MCF 10A (cell line): ENCODE measurements around the gene RPTOR. TPM values are rescaled to one million over a fixed set of nuclear protein-coding genes. Genes with fewer than 3 reads are reported as not detected.

Experiments
- BruUV-seq: library from RNA; stranded (reverse); fragments of 400-500 nt; replicated peaks from 2 replicates; lab custom pipeline; 2021; lab: Mats Ljungman, UMichigan
- CTCF ChIA-PET: fragments of 300-600 bp; sonication (Branson Sonifier 250); formaldehyde crosslinking; extraction: SDS; loops from one replicate; lab custom pipeline; 2021; ENCODE audit warnings: antibody characterized with exemption, inconsistent platforms; lab: Yijun Ruan, JAX
- POLR2A ChIA-PET: fragments of 300-600, 350-650 bp; sonication (Branson Sonifier 250); formaldehyde crosslinking; extraction: SDS; loops from one replicate; lab custom pipeline; 2020; ENCODE audit warnings: antibody characterized with exemption, inconsistent platforms; lab: Yijun Ruan, JAX
- DNase-seq: peaks from one replicate; pipeline ENCODE4 v3.0.0-alpha.2; 2018; ENCODE audit not compliant: unreplicated experiment
- H3K27ac Mint-ChIP-seq: one replicate; pipeline ENCODE4 v1.8.0; 2022; ENCODE audit warnings: mild to moderate bottlenecking, low read depth, mixed read lengths; ENCODE audit not compliant: unreplicated experiment
- H3K27me3 Mint-ChIP-seq: one replicate; pipeline ENCODE4 v1.8.0; 2022; ENCODE audit warnings: mixed read lengths; ENCODE audit not compliant: insufficient read depth, unreplicated experiment
- H3K36me3 Mint-ChIP-seq: one replicate; pipeline ENCODE4 v1.8.0; 2022; ENCODE audit warnings: mild to moderate bottlenecking, moderate library complexity, mixed read lengths; ENCODE audit not compliant: insufficient read depth, unreplicated experiment
- H3K4me1 Mint-ChIP-seq: one replicate; pipeline ENCODE4 v1.8.0; 2022; ENCODE audit warnings: mixed read lengths; ENCODE audit not compliant: insufficient read depth, unreplicated experiment
- H3K4me3 Mint-ChIP-seq: one replicate; pipeline ENCODE4 v1.8.0; 2022; ENCODE audit warnings: mild to moderate bottlenecking, moderate library complexity, mixed read lengths; ENCODE audit not compliant: unreplicated experiment
- H3K9me3 Mint-ChIP-seq: one replicate; pipeline ENCODE4 v1.8.0; 2022; ENCODE audit warnings: mixed read lengths; ENCODE audit not compliant: unreplicated experiment
- CTCF ChIP-seq: fragments of 200-600 bp; IDR thresholded peaks from one replicate; pipeline ENCODE4 v1.8.0; 2022; ENCODE audit warnings: antibody characterized with exemption, mild to moderate bottlenecking; ENCODE audit not compliant: unreplicated experiment
- intact Hi-C: fragments of 100-400 bp; cut with micrococcal nuclease; formaldehyde crosslinking; loops from 2 replicates; pipeline ENCODE4 v1.14.1; 2022
- total RNA-seq: library from RNA; stranded (reverse); gene quantifications from 2 replicates; pipeline ENCODE4 v1.2.3, GENCODE V29; 2022

RPTOR gene
- total RNA-seq, 1 experiment from 2014 or later: 41.3 TPM

- Mint-ChIP-seq H3K4me3 (no peak overlapping the region), H3K27ac (no peak overlapping the region), H3K36me3 (peaks cover 28% of the 10 kb centered on the region), H3K27me3 (no peaks in the 10 kb centered on the region), H3K9me3 (no peaks in the 10 kb centered on the region), H3K4me1 (no peaks in the 10 kb centered on the region)
- no TSS peak for BruUV-seq
- ChIA-PET CTCF (no interaction called here), POLR2A (no interaction called here)
- TF ChIP-seq CTCF: no peak
- intact Hi-C loops: no loop called here
- DNase-seq: no peak
Measured at GRCh38 chr17:80931421-80932265, 387.0 kb downstream of the RPTOR start.

- H3K9me3 Mint-ChIP-seq: no peaks in the 10 kb centered on the region
- no peak overlapping the region for H3K4me3 Mint-ChIP-seq
- no peaks in the 10 kb centered on the region for H3K4me1 Mint-ChIP-seq
- DNase-seq: no peak
- CTCF ChIA-PET: no interaction called here
- no peak overlapping the region for H3K27ac Mint-ChIP-seq
- POLR2A ChIA-PET: no interaction called here
- intact Hi-C loops: no loop called here
- peaks cover 7% of the 10 kb centered on the region for H3K36me3 Mint-ChIP-seq
- no TSS peak for BruUV-seq
- no peaks in the 10 kb centered on the region for H3K27me3 Mint-ChIP-seq
- no peak for TF ChIP-seq CTCF
Measured at GRCh38 chr17:80935526-80935925, 390.9 kb downstream of the RPTOR start.

- no peak for TF ChIP-seq CTCF
- H3K4me1 Mint-ChIP-seq: no peaks in the 10 kb centered on the region
- DNase-seq: no peak
- ChIA-PET POLR2A (interaction anchor here (0.7 kb wide), 1 partner anchor 517 kb away, joined by 3 read pairs; no protein-coding TSS in a partner anchor), CTCF (no interaction called here)
- intact Hi-C loops: no loop called here
- H3K9me3 Mint-ChIP-seq: no peaks in the 10 kb centered on the region
- H3K4me3 Mint-ChIP-seq: no peak overlapping the region
- H3K27ac Mint-ChIP-seq: no peak overlapping the region
- H3K36me3 Mint-ChIP-seq: peaks cover 6% of the 10 kb centered on the region
- no TSS peak for BruUV-seq
- H3K27me3 Mint-ChIP-seq: no peaks in the 10 kb centered on the region
Measured at GRCh38 chr17:80936218-80936617, 391.6 kb downstream of the RPTOR start.

DNA sequence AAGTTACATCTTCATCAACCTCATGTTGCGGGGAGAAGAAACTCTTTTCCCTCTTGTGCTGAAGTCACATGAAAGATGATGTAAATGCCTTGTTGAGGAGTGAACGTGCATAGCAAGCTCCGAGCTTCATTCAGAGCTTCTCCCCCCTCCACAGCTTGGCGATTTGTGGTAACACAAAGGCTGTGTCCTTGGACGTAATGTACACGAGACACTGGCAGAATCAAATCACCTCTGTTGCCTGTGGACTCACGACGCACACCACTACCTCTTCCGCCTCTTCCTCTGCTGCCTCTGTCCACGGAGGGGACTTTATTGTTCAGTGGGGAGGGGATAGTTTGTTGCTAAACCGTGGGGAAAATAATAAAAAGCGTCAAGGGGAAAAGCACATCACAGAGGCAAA, 392.1 kb downstream of the RPTOR start:
- no peak overlapping the region for H3K27ac Mint-ChIP-seq
- ChIA-PET POLR2A (interaction anchor here (0.7 kb wide), 1 partner anchor 517 kb away, joined by 3 read pairs; no protein-coding TSS in a partner anchor), CTCF (no interaction called here)
- H3K36me3 Mint-ChIP-seq: peaks cover 11% of the 10 kb centered on the region
- no TSS peak for BruUV-seq
- no peak overlapping the region for H3K4me3 Mint-ChIP-seq
- no peaks in the 10 kb centered on the region for H3K9me3 Mint-ChIP-seq
- no peaks in the 10 kb centered on the region for H3K4me1 Mint-ChIP-seq
- no peak for TF ChIP-seq CTCF
- DNase-seq: no peak
- intact Hi-C loops: no loop called here
- no peaks in the 10 kb centered on the region for H3K27me3 Mint-ChIP-seq
